ENCODE measurements around the gene PTPRN.
A peak's percentile ranks its signal among the peaks of the same experiment; 100 is the strongest.

PTPRN gene

GRCh38 chr2:219284501-219285372 lies 24.5 kb downstream of the PTPRN start:
- Histone ChIP-seq H3K4me3 (ENCODE audit: low read length) (no peak overlapping the region), H3K9me3 (ENCODE audit: control insufficient read depth, low read depth, low read length) (no peaks in the 10 kb centered on the region), H3K27me3 (ENCODE audit: control insufficient read depth, insufficient read depth, low read length) (no peaks in the 10 kb centered on the region), H3K36me3 (ENCODE audit: control insufficient read depth, low read depth, low read length) (no peaks in the 10 kb centered on the region), H3K9ac (ENCODE audit: low read length) (no peak overlapping the region), H3K27ac (ENCODE audit: low read length) (no peak overlapping the region), H3K4me1 (ENCODE audit: control insufficient read depth, low read depth, low read length) (peaks cover 6% of the 10 kb centered on the region)

GRCh38 chr2:219282943-219283581 lies 26.1 kb downstream of the PTPRN start:
- no peak overlapping the region for H3K27ac ChIP-seq (ENCODE audit: low read length)
- peaks cover 14% of the 10 kb centered on the region for H3K4me1 ChIP-seq (ENCODE audit: control insufficient read depth, low read depth, low read length)
- H3K9ac ChIP-seq (ENCODE audit: low read length), result no peak overlapping the region
- no peaks in the 10 kb centered on the region for H3K27me3 ChIP-seq (ENCODE audit: control insufficient read depth, insufficient read depth, low read length)
- no peak overlapping the region for H3K4me3 ChIP-seq (ENCODE audit: low read length)
- no peaks in the 10 kb centered on the region for H3K9me3 ChIP-seq (ENCODE audit: control insufficient read depth, low read depth, low read length)
- no peaks in the 10 kb centered on the region for H3K36me3 ChIP-seq (ENCODE audit: control insufficient read depth, low read depth, low read length)

DNA sequence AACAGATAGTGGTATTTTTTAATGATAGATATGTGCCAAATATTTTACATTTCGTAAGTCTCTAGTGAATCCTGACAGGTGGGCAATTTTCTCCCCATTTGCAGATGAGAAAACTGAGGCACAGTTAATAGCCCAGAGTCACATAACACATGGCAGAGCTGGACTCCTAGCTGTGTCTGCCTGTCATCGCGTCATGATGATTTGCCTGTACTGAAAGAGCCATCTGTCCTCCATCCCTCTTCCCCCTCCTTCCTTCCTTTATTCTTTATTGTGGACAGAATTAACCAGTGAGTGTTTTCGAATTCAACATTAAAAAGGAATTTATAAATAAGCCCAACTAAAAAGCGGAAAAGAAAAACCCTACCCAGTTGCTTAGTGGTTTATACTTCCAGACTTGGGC lies 26.8 kb downstream of the PTPRN start:
- H3K27ac ChIP-seq (ENCODE audit: low read length), result no peak overlapping the region
- H3K4me3 ChIP-seq (ENCODE audit: low read length), result no peak overlapping the region
- H3K4me1 ChIP-seq (ENCODE audit: control insufficient read depth, low read depth, low read length), result peaks cover 19% of the 10 kb centered on the region
- H3K9me3 ChIP-seq (ENCODE audit: control insufficient read depth, low read depth, low read length), result no peaks in the 10 kb centered on the region
- no peaks in the 10 kb centered on the region for H3K27me3 ChIP-seq (ENCODE audit: control insufficient read depth, insufficient read depth, low read length)
- H3K9ac ChIP-seq (ENCODE audit: low read length), result no peak overlapping the region
- no peaks in the 10 kb centered on the region for H3K36me3 ChIP-seq (ENCODE audit: control insufficient read depth, low read depth, low read length)

- H3K27ac ChIP-seq (ENCODE audit: low read length), result no peak overlapping the region
- H3K4me3 ChIP-seq (ENCODE audit: low read length), result no peak overlapping the region
- no peaks in the 10 kb centered on the region for H3K9me3 ChIP-seq (ENCODE audit: control insufficient read depth, low read depth, low read length)
- H3K27me3 ChIP-seq (ENCODE audit: control insufficient read depth, insufficient read depth, low read length), result no peaks in the 10 kb centered on the region
- no peak overlapping the region for H3K9ac ChIP-seq (ENCODE audit: low read length)
- H3K4me1 ChIP-seq (ENCODE audit: control insufficient read depth, low read depth, low read length), result peaks cover 21% of the 10 kb centered on the region
- H3K36me3 ChIP-seq (ENCODE audit: control insufficient read depth, low read depth, low read length), result no peaks in the 10 kb centered on the region
These were observed 27.6 kb downstream of the PTPRN start for GRCh38 chr2:219281588-219281987.

DNA sequence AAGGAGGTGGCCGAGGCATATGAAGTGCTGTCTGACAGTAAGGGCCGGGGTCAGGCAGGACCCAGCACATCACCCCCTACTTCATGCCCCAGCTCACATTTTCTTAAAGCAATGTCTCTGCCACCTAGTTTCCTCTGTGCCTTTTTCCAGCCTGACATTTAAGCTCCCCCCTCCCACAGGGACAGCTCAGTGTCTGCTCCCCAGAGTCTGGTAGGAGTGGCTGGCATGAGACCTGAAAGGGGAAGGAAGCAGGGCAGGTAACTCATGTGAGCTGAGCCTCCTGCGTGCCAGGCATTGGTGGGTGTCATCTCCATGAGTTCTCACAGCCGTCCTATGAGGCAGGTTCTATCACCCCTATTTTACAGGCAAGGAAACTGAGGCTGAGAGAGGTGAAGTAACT lies 28.6 kb downstream of the PTPRN start:
- H3K27ac ChIP-seq (ENCODE audit: low read length), result no peak overlapping the region
- no peaks in the 10 kb centered on the region for H3K36me3 ChIP-seq (ENCODE audit: control insufficient read depth, low read depth, low read length)
- peaks cover 21% of the 10 kb centered on the region for H3K4me1 ChIP-seq (ENCODE audit: control insufficient read depth, low read depth, low read length)
- no peak overlapping the region for H3K4me3 ChIP-seq (ENCODE audit: low read length)
- H3K9ac ChIP-seq (ENCODE audit: low read length), result no peak overlapping the region
- H3K9me3 ChIP-seq (ENCODE audit: control insufficient read depth, low read depth, low read length), result no peaks in the 10 kb centered on the region
- H3K27me3 ChIP-seq (ENCODE audit: control insufficient read depth, insufficient read depth, low read length), result no peaks in the 10 kb centered on the region

DNA sequence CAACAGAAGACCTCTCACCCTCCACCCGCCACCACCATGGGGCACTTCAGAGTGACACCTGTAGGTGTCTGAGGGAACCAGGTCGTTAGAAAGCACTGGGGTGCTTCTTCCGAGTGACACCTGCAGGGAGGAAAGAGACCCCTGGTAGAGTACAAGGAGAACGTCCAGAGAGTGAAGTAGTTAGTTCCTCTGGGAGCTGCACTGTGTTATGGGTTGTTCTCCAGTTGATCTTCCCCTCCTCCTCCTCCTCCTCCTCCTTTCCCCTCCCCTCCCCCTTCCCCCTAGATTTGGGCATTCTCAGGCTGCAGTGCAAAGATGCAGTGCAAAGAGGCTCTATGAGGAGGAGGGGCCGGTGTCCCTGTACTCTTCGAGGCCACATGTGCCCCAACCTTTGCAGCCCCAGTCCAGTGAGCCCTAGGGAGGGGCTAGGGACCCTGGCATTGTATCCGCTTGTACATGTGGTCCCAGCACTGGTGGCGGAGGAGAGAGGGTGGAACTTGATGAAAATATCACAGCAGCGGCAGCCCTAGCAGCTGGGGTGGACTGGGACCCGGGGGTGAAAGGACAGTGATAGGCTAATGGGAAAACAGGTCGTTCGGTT lies 29.2 kb downstream of the PTPRN start:
- Histone ChIP-seq H3K4me3 (ENCODE audit: low read length) (peak overlapping the region; percentile 57), H3K4me1 (ENCODE audit: control insufficient read depth, low read depth, low read length) (peaks cover 21% of the 10 kb centered on the region), H3K27me3 (ENCODE audit: control insufficient read depth, insufficient read depth, low read length) (no peaks in the 10 kb centered on the region), H3K9me3 (ENCODE audit: control insufficient read depth, low read depth, low read length) (no peaks in the 10 kb centered on the region), H3K9ac (ENCODE audit: low read length) (peak overlapping the region; percentile 48), H3K36me3 (ENCODE audit: control insufficient read depth, low read depth, low read length) (no peaks in the 10 kb centered on the region), H3K27ac (ENCODE audit: low read length) (no peak overlapping the region)

- Histone ChIP-seq H3K4me1 (ENCODE audit: control insufficient read depth, low read depth, low read length) (peaks cover 27% of the 10 kb centered on the region), H3K27me3 (ENCODE audit: control insufficient read depth, insufficient read depth, low read length) (no peaks in the 10 kb centered on the region), H3K27ac (ENCODE audit: low read length) (no peak within 1 kb of the TSS), H3K36me3 (ENCODE audit: control insufficient read depth, low read depth, low read length) (no peaks in the 10 kb centered on the region), H3K9ac (ENCODE audit: low read length) (peak within 1 kb of the TSS; percentile 48), H3K4me3 (ENCODE audit: low read length) (peak within 1 kb of the TSS; percentile 57), H3K9me3 (ENCODE audit: control insufficient read depth, low read depth, low read length) (no peaks in the 10 kb centered on the region)
These were observed 29.9 kb downstream of the PTPRN start, which contains the start of gene DNAJB2 for GRCh38 chr2:219279151-219279915. Gene DNAJB2, plus strand, starts transcription at chr2:219279366. Its CDS starts 468 bp downstream, at chr2:219279834.

GRCh38 chr2:219278655-219279150 lies 30.5 kb downstream of the PTPRN start:
- H3K4me3 ChIP-seq (ENCODE audit: low read length), result peak overlapping the region; percentile 57
- no peaks in the 10 kb centered on the region for H3K27me3 ChIP-seq (ENCODE audit: control insufficient read depth, insufficient read depth, low read length)
- no peaks in the 10 kb centered on the region for H3K36me3 ChIP-seq (ENCODE audit: control insufficient read depth, low read depth, low read length)
- H3K4me1 ChIP-seq (ENCODE audit: control insufficient read depth, low read depth, low read length), result peaks cover 31% of the 10 kb centered on the region
- H3K9ac ChIP-seq (ENCODE audit: low read length), result peak overlapping the region; percentile 48
- no peak overlapping the region for H3K27ac ChIP-seq (ENCODE audit: low read length)
- H3K9me3 ChIP-seq (ENCODE audit: control insufficient read depth, low read depth, low read length), result no peaks in the 10 kb centered on the region

- Histone ChIP-seq H3K27me3 (ENCODE audit: control insufficient read depth, insufficient read depth, low read length) (no peaks in the 10 kb centered on the region), H3K36me3 (ENCODE audit: control insufficient read depth, low read depth, low read length) (no peaks in the 10 kb centered on the region), H3K9ac (ENCODE audit: low read length) (no peak overlapping the region), H3K4me3 (ENCODE audit: low read length) (peak overlapping the region; percentile 57), H3K9me3 (ENCODE audit: control insufficient read depth, low read depth, low read length) (no peaks in the 10 kb centered on the region), H3K4me1 (ENCODE audit: control insufficient read depth, low read depth, low read length) (peaks cover 31% of the 10 kb centered on the region), H3K27ac (ENCODE audit: low read length) (no peak overlapping the region)
These were observed 31.2 kb downstream of the PTPRN start for GRCh38 chr2:219277703-219278654.

- H3K36me3 ChIP-seq (ENCODE audit: control insufficient read depth, low read depth, low read length), result no peaks in the 10 kb centered on the region
- peaks cover 25% of the 10 kb centered on the region for H3K4me1 ChIP-seq (ENCODE audit: control insufficient read depth, low read depth, low read length)
- no peak overlapping the region for H3K4me3 ChIP-seq (ENCODE audit: low read length)
- no peak overlapping the region for H3K27ac ChIP-seq (ENCODE audit: low read length)
- H3K27me3 ChIP-seq (ENCODE audit: control insufficient read depth, insufficient read depth, low read length), result no peaks in the 10 kb centered on the region
- H3K9me3 ChIP-seq (ENCODE audit: control insufficient read depth, low read depth, low read length), result no peaks in the 10 kb centered on the region
- no peak overlapping the region for H3K9ac ChIP-seq (ENCODE audit: low read length)
These were observed 34.8 kb downstream of the PTPRN start for GRCh38 chr2:219274361-219274921.
